Measurements from ENCODE around the gene ZGLP1.

ZGLP1 gene

GRCh38 chr19:10325732-10326131, 16.1 kb upstream of the ZGLP1 start:
- FAIRE-seq, result no peak

DNA sequence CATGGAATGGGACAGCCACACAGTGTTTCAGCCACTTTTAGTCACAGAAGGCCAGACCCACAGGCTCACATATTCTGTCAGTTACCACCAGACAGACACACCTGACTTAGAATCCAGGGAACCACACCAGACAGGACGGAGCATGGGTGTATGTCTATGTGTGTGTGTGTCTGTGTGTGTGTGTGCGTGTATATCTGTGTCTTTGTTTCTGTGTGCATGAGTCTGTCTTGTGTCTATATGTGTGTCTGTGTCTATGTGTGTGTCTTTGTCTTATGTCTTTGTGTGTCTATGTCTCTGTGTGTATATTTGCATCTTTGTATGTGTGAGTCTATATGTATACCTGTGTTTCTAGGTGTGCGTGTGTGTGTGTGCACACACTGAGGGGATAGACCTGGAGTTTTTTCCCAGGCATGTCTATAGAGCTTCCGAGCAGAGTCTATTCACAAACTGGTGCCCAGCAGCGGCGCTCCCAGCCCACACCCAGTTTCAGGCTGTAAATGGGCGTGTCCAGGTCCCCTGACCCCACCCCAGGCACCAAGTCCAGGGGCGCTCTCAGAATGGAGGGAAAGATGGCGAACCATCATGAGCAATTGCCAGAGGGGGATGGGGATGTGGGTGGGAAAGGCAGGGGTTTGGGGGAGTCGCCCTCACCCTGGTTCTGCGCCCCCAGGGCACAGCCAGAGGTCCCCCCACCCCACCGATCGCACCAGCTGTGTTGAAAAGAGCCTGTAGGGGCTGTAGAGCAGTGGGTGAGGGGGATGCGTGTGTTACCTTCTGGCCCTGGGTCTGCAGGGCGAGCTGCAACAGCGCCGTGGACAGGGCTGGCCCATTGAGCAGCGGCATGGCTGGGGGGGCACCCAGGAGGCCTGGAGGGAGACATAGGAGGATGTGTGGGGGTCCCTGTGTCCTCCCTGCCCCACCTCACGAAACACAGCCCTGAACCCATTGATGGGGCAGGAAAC, 12.5 kb upstream of the ZGLP1 start:
- FAIRE-seq, result no peak

DNA sequence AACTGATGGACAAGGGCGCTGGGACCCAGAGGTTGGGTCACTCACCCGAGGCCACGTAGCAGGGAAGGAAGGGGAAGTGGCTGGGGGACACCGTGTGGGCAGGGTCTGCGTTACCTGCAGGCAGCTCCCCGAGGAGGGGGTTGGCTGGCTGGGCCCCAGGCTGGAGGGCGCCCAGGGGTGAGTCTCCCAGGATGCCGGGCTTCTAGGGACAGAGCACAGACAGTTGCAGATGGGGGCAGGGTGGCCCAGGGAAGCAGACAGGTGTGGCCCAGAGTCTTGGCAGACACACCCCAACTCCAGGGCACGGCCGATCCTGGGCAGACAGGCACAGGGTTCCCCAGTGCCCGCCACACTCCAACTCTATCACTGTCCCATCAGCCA, 11.8 kb upstream of the ZGLP1 start:
- FAIRE-seq, result no peak

GRCh38 chr19:10320602-10321416, 11.2 kb upstream of the ZGLP1 start:
- no peak for FAIRE-seq

DNA sequence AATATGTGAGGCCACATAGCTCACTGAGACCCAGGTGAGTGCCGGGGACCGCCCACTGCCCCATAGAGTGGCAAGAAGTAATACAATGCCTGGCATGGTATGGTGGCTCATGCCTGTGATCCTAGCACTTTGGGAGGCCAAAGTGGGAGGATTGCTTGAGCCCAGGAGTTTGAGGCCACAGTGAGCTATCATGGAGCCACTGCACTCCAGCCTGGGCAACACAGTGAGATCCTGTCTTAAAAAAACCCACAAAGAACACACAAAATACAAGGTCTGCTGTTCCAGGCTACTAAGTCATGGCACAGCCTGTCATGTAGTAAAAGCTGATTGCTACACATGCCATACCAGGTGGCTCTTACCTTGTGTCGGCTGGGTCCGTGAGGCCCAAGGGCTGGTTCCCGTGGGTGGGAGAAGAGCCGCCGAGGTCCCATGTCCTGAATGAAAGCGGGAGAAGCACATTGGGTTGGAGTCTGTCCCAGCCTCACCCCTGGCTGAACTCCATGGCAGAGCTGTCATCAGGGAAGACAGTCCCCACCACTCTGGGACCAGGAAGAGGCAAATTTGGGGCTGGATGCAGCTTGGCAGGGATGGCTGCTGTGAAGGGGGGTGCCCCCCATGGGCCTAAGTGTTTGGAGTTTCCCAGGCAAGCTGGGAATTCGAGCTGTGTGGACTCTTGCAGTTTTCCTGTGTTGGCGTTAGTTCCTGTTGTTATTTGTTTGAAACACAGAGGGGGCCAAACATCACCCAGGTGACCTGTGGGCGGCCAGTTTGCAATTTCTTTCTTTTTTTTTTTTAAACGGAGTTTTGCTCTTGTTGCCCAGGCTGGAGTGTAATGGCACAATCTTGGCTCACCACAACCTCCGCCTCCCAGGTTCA, 9.4 kb upstream of the ZGLP1 start:
- FAIRE-seq, result no peak

- no peak for FAIRE-seq
These were observed 8.3 kb upstream of the ZGLP1 start for GRCh38 chr19:10317857-10318462.

GRCh38 chr19:10317045-10317856, 7.6 kb upstream of the ZGLP1 start:
- no peak for FAIRE-seq

GRCh38 chr19:10316229-10317044, 6.8 kb upstream of the ZGLP1 start:
- no peak for FAIRE-seq

DNA sequence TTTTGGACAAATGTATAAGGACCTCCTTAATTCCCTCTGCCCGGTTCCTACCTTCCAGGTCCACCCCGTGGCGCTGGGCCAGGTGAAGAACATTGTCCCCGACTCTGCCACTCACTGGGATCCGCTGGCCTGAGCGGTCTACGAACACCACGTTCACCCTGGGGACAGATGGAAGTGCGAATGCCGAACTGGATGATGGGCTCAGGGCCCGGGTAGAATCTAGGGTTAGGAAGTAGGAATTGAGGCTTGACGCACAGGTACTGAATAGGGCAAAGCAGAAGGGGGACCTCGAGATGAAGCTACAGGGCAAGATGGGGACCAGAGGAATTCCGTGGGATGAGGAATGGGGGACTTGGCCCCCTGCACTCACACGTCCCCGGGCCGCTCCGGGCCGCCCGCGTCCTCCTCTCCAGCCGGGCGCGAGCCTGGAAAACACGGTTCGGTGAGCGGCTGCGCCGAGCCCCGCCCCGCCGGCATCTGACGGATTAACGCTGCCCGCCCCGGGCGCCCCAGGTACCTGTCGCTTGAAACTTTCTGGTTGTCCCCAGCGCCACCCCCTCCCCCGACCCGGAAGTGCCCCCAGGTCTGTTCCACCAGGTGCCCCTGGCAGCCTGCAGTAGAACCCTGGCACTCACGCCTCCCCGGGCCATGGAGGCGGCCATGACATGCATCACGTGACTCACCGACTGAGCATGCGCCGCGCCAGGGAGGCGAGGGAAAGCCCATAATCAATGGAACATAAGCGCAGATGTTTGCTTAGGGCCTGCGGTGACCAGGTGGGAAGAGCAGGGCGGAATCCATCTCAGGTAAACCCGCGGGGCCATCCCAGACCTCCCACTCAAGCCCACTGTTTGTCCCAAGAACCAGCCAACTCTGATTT, 6.0 kb upstream of the ZGLP1 start, which contains the start of gene FDX2:
Gene FDX2 (minus strand): TSS at position 681 of the 880 bp plus-strand sequence. CDS start 19 bp downstream, at position 662.
- no peak for FAIRE-seq

DNA sequence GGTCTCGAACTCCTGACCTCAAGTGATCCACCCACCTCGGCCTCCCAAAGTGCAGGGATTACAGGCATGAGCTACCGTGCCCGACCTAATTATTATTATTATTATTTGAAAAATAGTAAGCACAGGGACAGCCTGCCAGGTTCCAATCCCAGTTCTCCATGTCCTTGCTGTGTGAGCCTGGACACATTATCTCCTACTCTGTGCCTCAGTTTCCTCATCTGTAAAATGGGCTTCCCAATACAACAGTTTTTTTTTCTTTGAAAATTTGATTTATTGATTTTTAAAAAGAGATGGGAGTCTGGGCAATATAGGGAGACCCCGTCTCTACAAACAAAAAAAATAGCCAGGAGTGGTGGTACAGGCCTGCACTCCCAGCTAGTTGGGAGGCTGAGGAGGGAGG, 3.3 kb downstream of the ZGLP1 start:
- no peak for FAIRE-seq

DNA sequence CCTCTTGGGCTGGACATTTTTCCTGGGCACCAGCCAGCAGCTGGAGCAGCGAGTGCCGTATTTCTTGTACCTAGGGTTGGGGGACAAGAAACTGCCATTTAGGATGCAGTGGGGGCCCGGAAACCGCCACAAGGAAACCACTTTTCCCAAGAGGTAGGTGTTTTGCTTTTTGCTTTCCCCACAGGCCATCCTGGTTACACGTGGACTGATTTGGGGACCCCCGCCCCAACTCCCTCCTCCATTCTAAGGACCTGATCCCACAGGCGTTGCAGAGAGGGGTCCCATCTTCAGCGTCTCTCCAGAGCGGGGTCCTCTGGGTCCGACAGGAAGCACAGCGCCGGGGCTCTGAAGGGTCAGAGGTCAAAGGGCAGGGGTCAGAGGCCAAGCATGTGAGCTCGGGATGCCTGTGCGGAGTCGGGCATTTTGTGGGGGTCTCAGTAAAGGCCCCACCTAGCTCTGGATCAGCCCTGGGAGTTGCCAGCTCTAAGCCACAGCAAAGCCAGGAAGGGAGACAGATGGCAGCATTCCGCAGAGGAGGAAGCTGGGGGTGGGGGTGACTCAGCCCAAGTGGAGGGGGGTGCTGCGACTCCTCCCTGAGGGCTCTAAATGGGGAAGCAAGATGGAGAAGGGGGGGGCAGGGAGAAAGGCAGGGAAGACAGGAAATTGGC, 4.3 kb downstream of the ZGLP1 start:
- FAIRE-seq, result no peak

- FAIRE-seq, result no peak
These were observed 9.8 kb downstream of the ZGLP1 start for GRCh38 chr19:10299545-10300458.

DNA sequence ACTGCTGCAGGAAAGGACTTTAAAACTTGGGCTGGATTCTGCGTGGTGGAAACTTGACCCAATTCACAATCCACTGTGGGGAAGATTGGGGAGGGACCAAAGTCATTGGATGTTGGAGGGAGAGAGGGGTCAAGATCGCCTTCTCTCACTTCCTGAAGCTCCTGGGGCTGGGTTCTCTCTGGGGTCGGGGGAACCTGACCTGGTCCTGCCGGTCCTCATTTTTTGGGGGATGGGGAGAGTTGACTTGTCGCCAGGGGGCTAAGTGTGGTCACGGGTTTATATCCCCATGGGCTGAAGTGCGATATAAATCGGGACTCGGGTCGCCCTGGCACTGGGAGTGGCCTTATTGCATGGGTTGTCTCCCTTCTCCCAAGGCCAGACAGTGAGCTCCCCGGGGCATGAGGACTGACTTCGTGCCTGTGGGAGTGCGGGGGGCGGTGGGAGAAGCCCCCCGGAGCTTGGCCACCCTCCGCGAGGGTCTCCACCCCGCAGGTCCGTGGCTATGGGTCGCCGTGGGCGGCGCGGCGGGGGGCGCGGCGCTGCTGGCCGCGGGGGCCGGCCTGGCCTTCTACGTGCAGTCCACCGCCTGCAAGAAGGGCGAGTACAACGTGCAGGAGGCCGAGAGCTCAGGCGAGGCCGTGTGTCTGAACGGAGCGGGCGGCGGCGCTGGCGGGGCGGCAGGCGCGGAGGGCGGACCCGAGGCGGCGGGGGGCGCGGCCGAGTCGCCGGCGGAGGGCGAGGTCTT, 13.6 kb downstream of the ZGLP1 start:
- FAIRE-seq, result no peak

GRCh38 chr19:10295305-10295846, 14.2 kb downstream of the ZGLP1 start:
- no peak for FAIRE-seq

- no peak for FAIRE-seq
These were observed 15.3 kb downstream of the ZGLP1 start for GRCh38 chr19:10294368-10294697.

- no peak for FAIRE-seq
These were observed 15.8 kb downstream of the ZGLP1 start for GRCh38 chr19:10293637-10294367.
